A549 treated with ZK216348 at 1 μM for 4 hours (cell line): ENCODE measurements around the gene STK32B. TPM values are rescaled to one million over a fixed set of nuclear protein-coding genes. Genes with fewer than 3 reads are reported as not detected.

ENCODE experiments used
- total RNA-seq: library from RNA; stranded (reverse); fragments of 200-300 nt; extraction: Qiagen RNA extraction; gene quantifications from 5 replicates; pipeline ENCODE4 v1.2.3, GENCODE V29; 2022; ENCODE audit warnings: low read depth

The STK32B gene
- total RNA-seq = 17.7 to 21.4 TPM (median 18.0 TPM) in 5 replicates

GRCh38 chr4:5051278-5052203, at the start of gene STK32B:
TSS of gene STK32B (plus strand) at chr4:5051480.

GRCh38 chr4:5019274-5019673, 32.0 kb upstream of the STK32B start, which contains the start of gene CYTL1:
TSS of gene CYTL1 (minus strand) at chr4:5019458. CDS start at chr4:5019445, 13 bp downstream.

Other genes starting within 250 kb of the STK32B start
- gene MSX1, start 191.8 kb upstream of the STK32B start, total RNA-seq = 5.0 to 10.8 TPM (median 9.4 TPM) in 5 replicates
- not detected in 5 replicates for gene CYTL1, start 32.0 kb upstream of the STK32B start, total RNA-seq